ENCODE data around the gene AQP11. TPM values are rescaled to one million over a fixed set of nuclear protein-coding genes. Genes with fewer than 3 reads are reported as not detected.

AQP11 gene
- total RNA-seq, 2 donors from 2014 or later = 1.7 to 2.6 TPM

- TF ChIP-seq CTCF (conservative IDR thresholded peaks at IDR 0.05) = no peak
- Histone ChIP-seq H3K9ac (ENCODE audit: extremely low read depth, low read length, poor library complexity, severe bottlenecking) (no peak overlapping the region), H3K4me3 (ENCODE audit: low read length) (no peak overlapping the region), H3K36me3 (ENCODE audit: control insufficient read depth, insufficient read depth, low read length) (no peaks in the 10 kb centered on the region), H3K27ac (ENCODE audit: low read depth, low read length) (no peak overlapping the region), H3K4me1 (ENCODE audit: control insufficient read depth, insufficient read depth, low read length) (no peaks in the 10 kb centered on the region), H3K9me3 (ENCODE audit: control insufficient read depth, low read length) (no peaks in the 10 kb centered on the region), H3K27me3 (ENCODE audit: control insufficient read depth, insufficient read depth, low read length, poor library complexity, severe bottlenecking) (no peaks in the 10 kb centered on the region)
- no peak overlapping the region for H3K27ac Mint-ChIP-seq
- no peaks in the 10 kb centered on the region for H3K27me3 Mint-ChIP-seq (ENCODE audit: insufficient read depth)
- H3K4me3 Mint-ChIP-seq = no peak overlapping the region
- no peaks in the 10 kb centered on the region for H3K9me3 Mint-ChIP-seq
- no peak for DNase-seq
- no peaks in the 10 kb centered on the region for H3K4me1 Mint-ChIP-seq
- peaks cover 21% of the 10 kb centered on the region for H3K36me3 Mint-ChIP-seq (ENCODE audit: low read depth)
- WGBS, 2 experiments (ENCODE audit: insufficient coverage in 1 of 2, insufficient read length in 1 of 2) = 100% methylated on average over 2 of the region's 2 CpGs
Observed at GRCh38 chr11:77598195-77598594, 8.4 kb downstream of the AQP11 start.

DNA sequence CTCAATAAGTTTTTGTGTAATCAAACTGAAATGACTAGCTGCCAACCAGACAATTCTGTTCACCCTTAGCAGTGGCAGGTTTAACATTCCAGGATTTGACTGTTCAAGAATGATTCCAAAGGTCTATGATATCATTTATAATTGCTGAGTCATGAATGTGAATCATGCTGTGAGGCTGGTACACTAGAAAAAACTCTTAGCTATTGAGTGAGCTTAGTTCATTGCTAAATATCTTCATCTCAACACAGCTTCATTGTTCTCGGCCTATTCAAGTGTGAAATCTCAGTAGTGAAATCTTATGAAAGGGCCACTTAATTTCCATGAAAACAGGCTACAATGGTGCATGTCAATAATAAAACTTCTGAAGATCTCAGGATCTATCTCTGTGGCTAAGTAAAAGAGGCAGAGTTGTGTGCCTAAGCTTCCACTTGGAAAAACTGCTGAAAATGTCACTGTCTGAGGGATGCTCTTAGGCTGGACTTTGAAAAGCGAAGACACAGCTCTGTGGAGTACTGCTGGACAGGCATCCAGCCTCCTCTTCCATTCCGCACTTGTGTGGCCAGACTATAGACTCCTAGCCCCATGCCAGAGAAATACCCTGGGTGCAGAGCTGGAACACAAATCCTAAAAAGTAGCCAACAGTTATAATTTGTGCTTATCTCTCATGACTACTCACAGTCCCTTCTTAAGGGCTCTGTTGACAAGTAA, 12.8 kb downstream of the AQP11 start:
- H3K9me3 ChIP-seq (ENCODE audit: control insufficient read depth, low read length) = no peaks in the 10 kb centered on the region
- H3K4me1 ChIP-seq (ENCODE audit: control insufficient read depth, insufficient read depth, low read length) = no peaks in the 10 kb centered on the region
- H3K4me1 Mint-ChIP-seq = no peaks in the 10 kb centered on the region
- H3K9ac ChIP-seq (ENCODE audit: extremely low read depth, low read length, poor library complexity, severe bottlenecking) = no peak overlapping the region
- no peaks in the 10 kb centered on the region for H3K9me3 Mint-ChIP-seq
- H3K36me3 ChIP-seq (ENCODE audit: control insufficient read depth, insufficient read depth, low read length) = peaks cover 19% of the 10 kb centered on the region
- no peak for DNase-seq
- 83 to 94% methylated on average over 3 of the region's 3 CpGs for WGBS, 2 experiments (ENCODE audit: insufficient coverage in 1 of 2, insufficient read length in 1 of 2)
- H3K27me3 ChIP-seq (ENCODE audit: control insufficient read depth, insufficient read depth, low read length, poor library complexity, severe bottlenecking) = no peaks in the 10 kb centered on the region
- H3K27ac ChIP-seq (ENCODE audit: low read depth, low read length) = peak overlapping the region; percentile 68
- H3K36me3 Mint-ChIP-seq (ENCODE audit: low read depth) = peaks cover 25% of the 10 kb centered on the region
- no peak for TF ChIP-seq CTCF (conservative IDR thresholded peaks at IDR 0.05)
- no peak overlapping the region for H3K27ac Mint-ChIP-seq
- no peak overlapping the region for H3K4me3 Mint-ChIP-seq
- no peak overlapping the region for H3K4me3 ChIP-seq (ENCODE audit: low read length)
- no peaks in the 10 kb centered on the region for H3K27me3 Mint-ChIP-seq (ENCODE audit: insufficient read depth)

- Mint-ChIP-seq H3K9me3 (no peaks in the 10 kb centered on the region), H3K4me3 (no peak overlapping the region), H3K36me3 (ENCODE audit: low read depth) (peaks cover 31% of the 10 kb centered on the region), H3K27ac (no peak overlapping the region), H3K4me1 (no peaks in the 10 kb centered on the region), H3K27me3 (ENCODE audit: insufficient read depth) (no peaks in the 10 kb centered on the region)
- no peak for TF ChIP-seq CTCF (conservative IDR thresholded peaks at IDR 0.05)
- H3K36me3 ChIP-seq (ENCODE audit: control insufficient read depth, insufficient read depth, low read length) = peaks cover 34% of the 10 kb centered on the region
- H3K4me3 ChIP-seq (ENCODE audit: low read length) = no peak overlapping the region
- H3K4me1 ChIP-seq (ENCODE audit: control insufficient read depth, insufficient read depth, low read length) = no peaks in the 10 kb centered on the region
- H3K27me3 ChIP-seq (ENCODE audit: control insufficient read depth, insufficient read depth, low read length, poor library complexity, severe bottlenecking) = no peaks in the 10 kb centered on the region
- no peak overlapping the region for H3K27ac ChIP-seq (ENCODE audit: low read depth, low read length)
- H3K9me3 ChIP-seq (ENCODE audit: control insufficient read depth, low read length) = no peaks in the 10 kb centered on the region
- no peak for DNase-seq
- 60% methylated on average over 1 of the region's 2 CpGs; no CpG with 5 or more reads in 1 of the 2 experiments for WGBS, 2 experiments (ENCODE audit: insufficient coverage in 1 of 2, insufficient read length in 1 of 2)
- H3K9ac ChIP-seq (ENCODE audit: extremely low read depth, low read length, poor library complexity, severe bottlenecking) = no peak overlapping the region
Observed at GRCh38 chr11:77604281-77604680, 14.5 kb downstream of the AQP11 start.
